PC-3 (cell line): ENCODE data around the gene BCL11A. TPM values are rescaled to one million over a fixed set of nuclear protein-coding genes. Genes with fewer than 3 reads are reported as not detected.

Experiments used
- ATAC-seq: fragments of 200-7000 bp; cut with Tn5 transposase; 2 replicates; pipeline ENCODE4 v1.9.1; 2020; ENCODE audit warnings: mild to moderate bottlenecking, moderate library complexity
- BruUV-seq: library from RNA; stranded (reverse); fragments of 400-500 nt; replicated peaks from 2 replicates; lab custom pipeline; 2021; lab: Mats Ljungman, UMichigan
- CTCF ChIA-PET: fragments of 300-600 bp; sonication (Branson Sonifier 250); formaldehyde crosslinking; loops from one replicate; lab custom pipeline; 2022; ENCODE audit warnings: antibody characterized with exemption; lab: Charles Lee
- POLR2A ChIA-PET: fragments of 300-600 bp; sonication (Branson Sonifier 250); formaldehyde crosslinking; loops from one replicate; lab custom pipeline; 2022; ENCODE audit warnings: antibody characterized with exemption; ENCODE audit not compliant: unreplicated experiment; lab: Charles Lee
- DNase-seq: peaks from one replicate; pipeline ENCODE4 v3.0.0-alpha.2; 2015
- H2AFZ ChIP-seq: fragments of 300-600 bp; sonication (generic); 2 replicates; pipeline ENCODE4 v1.6.0; 2016; ENCODE audit warnings: antibody characterized with exemption, low read length
- H3F3A ChIP-seq: fragments of 300-600 bp; sonication (generic); one replicate; pipeline ENCODE4 v1.6.0; 2017; ENCODE audit warnings: antibody characterized with exemption, low read length, control low read depth, mild to moderate bottlenecking; ENCODE audit not compliant: unreplicated experiment
- H3K27ac ChIP-seq: fragments of 300-600 bp; sonication (generic); 2 replicates; pipeline ENCODE4 v1.5.1; 2016; ENCODE audit warnings: mild to moderate bottlenecking, low read length
- H3K27me3 ChIP-seq: fragments of 300-600 bp; sonication (generic); 2 replicates; pipeline ENCODE4 v1.6.1; 2016; ENCODE audit warnings: low read length, mixed read lengths
- H3K36me3 ChIP-seq: fragments of 300-600 bp; sonication (generic); 2 replicates; pipeline ENCODE4 v1.6.1; 2016; ENCODE audit warnings: low read depth, mixed run types, low read length, mixed read lengths
- H3K4me1 ChIP-seq: fragments of 300-600 bp; sonication (generic); 2 replicates; pipeline ENCODE4 v1.5.1; 2016; ENCODE audit warnings: low read length; ENCODE audit not compliant: insufficient read depth
- H3K4me2 ChIP-seq: fragments of 300-600 bp; sonication (generic); 2 replicates; pipeline ENCODE4 v1.6.0; 2016; ENCODE audit warnings: low read length
- H3K4me3 ChIP-seq: fragments of 300-600 bp; sonication (generic); 2 replicates; pipeline ENCODE4 v1.5.1; 2016; ENCODE audit warnings: mild to moderate bottlenecking, low read length, mixed read lengths
- H3K79me2 ChIP-seq: fragments of 300-600 bp; sonication (generic); 2 replicates; pipeline ENCODE4 v1.6.1; 2017; ENCODE audit warnings: low read length, mixed read lengths
- H3K9ac ChIP-seq: fragments of 300-600 bp; sonication (generic); 2 replicates; pipeline ENCODE4 v1.6.0; 2016; ENCODE audit warnings: mild to moderate bottlenecking, low read length
- H3K9me2 ChIP-seq: fragments of 300-600 bp; sonication (generic); replicated peaks from 2 replicates; pipeline ENCODE4 v1.6.1; 2016; ENCODE audit warnings: mixed run types, low read length, mixed read lengths
- H3K9me3 ChIP-seq: fragments of 300-600 bp; sonication (generic); 2 replicates; pipeline ENCODE4 v1.6.1; 2016; ENCODE audit warnings: low read length, mixed read lengths
- H4K20me1 ChIP-seq: fragments of 300-600 bp; sonication (generic); 2 replicates; pipeline ENCODE4 v1.6.1; 2016; ENCODE audit warnings: low read length, mixed read lengths
- CTCF ChIP-seq: fragments of 300-600 bp; sonication (generic); conservative IDR thresholded peaks from 2 replicates; pipeline ENCODE4 v1.5.1; 2017; ENCODE audit warnings: antibody characterized with exemption, low read depth, mild to moderate bottlenecking, low read length
- EZH2 ChIP-seq: fragments of 300-600 bp; sonication (generic); IDR thresholded peaks from one replicate; pipeline ENCODE4 v1.6.1; 2017; ENCODE audit warnings: antibody characterized with exemption, mild to moderate bottlenecking, low read length; ENCODE audit not compliant: unreplicated experiment
- EZH2phosphoT487 ChIP-seq: fragments of 300-600 bp; sonication (generic); IDR thresholded peaks from 2 replicates; pipeline ENCODE4 v1.6.1; 2018; ENCODE audit warnings: mild to moderate bottlenecking, antibody characterized with exemption, low read length, borderline replicate concordance
- intact Hi-C: fragments of 100-400 bp; cut with micrococcal nuclease; formaldehyde crosslinking; loops from 2 replicates; pipeline ENCODE4 v1.9.0; 2023
- total RNA-seq: library from RNA; depleted of rRNA; stranded (reverse); fragments of >200 nt; gene quantifications from 2 replicates; pipeline ENCODE4 v1.2.3, GENCODE V29; 2014

BCL11A gene
- total RNA-seq, 1 experiment from 2014 or later: 4.6 TPM

- DNase-seq (no peak), ATAC-seq (no peak)
- Histone ChIP-seq H3K4me3 (no peak overlapping the region), H3K79me2 (no peaks in the 10 kb centered on the region), H3K9me2 (no peaks in the 10 kb centered on the region), H3K27ac (no peak overlapping the region), H3K27me3 (peaks cover 66% of the 10 kb centered on the region), H3K4me1 (no peaks in the 10 kb centered on the region), H3K9ac (no peak overlapping the region), H3K36me3 (no peaks in the 10 kb centered on the region), H3K4me2 (no peak overlapping the region), H4K20me1 (no peaks in the 10 kb centered on the region), H2AFZ (no peak overlapping the region), H3K9me3 (no peaks in the 10 kb centered on the region), H3F3A (no peaks in the 10 kb centered on the region)
- ChIA-PET POLR2A (no interaction called here), CTCF (no interaction called here)
- intact Hi-C loops: no loop called here
- BruUV-seq: no TSS peak
- TF ChIP-seq EZH2 (no peak), EZH2phosphoT487 (no peak), CTCF (no peak)
These were observed 43.0 kb upstream of the BCL11A start for GRCh38 chr2:60596411-60596810.

- intact Hi-C loops: no loop called here
- H3K27ac ChIP-seq: no peak overlapping the region
- DNase-seq (no peak), ATAC-seq (no peak)
- ChIA-PET POLR2A (no interaction called here), CTCF (no interaction called here)
- H3K4me1 ChIP-seq: no peaks in the 10 kb centered on the region
- H3F3A ChIP-seq: no peaks in the 10 kb centered on the region
- H2AFZ ChIP-seq: no peak overlapping the region
- H3K4me3 ChIP-seq: no peak overlapping the region
- H3K9me2 ChIP-seq: no peaks in the 10 kb centered on the region
- TF ChIP-seq EZH2: no peak
- no peak for TF ChIP-seq CTCF
- no peak overlapping the region for H3K4me2 ChIP-seq
- H3K27me3 ChIP-seq: peaks cover 66% of the 10 kb centered on the region
- H4K20me1 ChIP-seq: no peaks in the 10 kb centered on the region
- no peaks in the 10 kb centered on the region for H3K36me3 ChIP-seq
- no peaks in the 10 kb centered on the region for H3K9me3 ChIP-seq
- BruUV-seq: no TSS peak
- no peak overlapping the region for H3K9ac ChIP-seq
- no peaks in the 10 kb centered on the region for H3K79me2 ChIP-seq
These were observed 42.5 kb upstream of the BCL11A start for GRCh38 chr2:60595953-60596352.

- Histone ChIP-seq H3K4me3 (no peak overlapping the region), H2AFZ (no peak overlapping the region), H3K9me2 (no peaks in the 10 kb centered on the region), H3F3A (no peaks in the 10 kb centered on the region), H3K79me2 (no peaks in the 10 kb centered on the region), H3K4me2 (no peak overlapping the region), H3K36me3 (no peaks in the 10 kb centered on the region), H4K20me1 (no peaks in the 10 kb centered on the region), H3K9me3 (no peaks in the 10 kb centered on the region), H3K27me3 (peaks cover 36% of the 10 kb centered on the region), H3K9ac (no peak overlapping the region), H3K4me1 (no peaks in the 10 kb centered on the region), H3K27ac (no peak overlapping the region)
- DNase-seq (no peak), ATAC-seq (no peak)
- intact Hi-C loops: no loop called here
- ChIA-PET POLR2A (interaction anchor here (0.7 kb wide), 1 partner anchor 1723 kb away, joined by 4 read pairs; no protein-coding TSS in a partner anchor), CTCF (no interaction called here)
- BruUV-seq: no TSS peak
- no peak for TF ChIP-seq CTCF
- TF ChIP-seq EZH2phosphoT487: no peak
- TF ChIP-seq EZH2: no peak
These were observed 35.6 kb upstream of the BCL11A start for GRCh38 chr2:60589104-60589503.
